RCC 7860 (cell line): ENCODE results near the gene HOOK2.

Source experiments
- DNase-seq: peaks from one replicate; pipeline ENCODE4 v3.0.0-alpha.2; 2015; ENCODE audit warnings: low spot score
- FAIRE-seq: peaks from 2 replicates; lab custom pipeline; 2012; peaks lifted over from hg19 to GRCh38; lab: Jason Lieb, UNC

HOOK2 gene

DNA sequence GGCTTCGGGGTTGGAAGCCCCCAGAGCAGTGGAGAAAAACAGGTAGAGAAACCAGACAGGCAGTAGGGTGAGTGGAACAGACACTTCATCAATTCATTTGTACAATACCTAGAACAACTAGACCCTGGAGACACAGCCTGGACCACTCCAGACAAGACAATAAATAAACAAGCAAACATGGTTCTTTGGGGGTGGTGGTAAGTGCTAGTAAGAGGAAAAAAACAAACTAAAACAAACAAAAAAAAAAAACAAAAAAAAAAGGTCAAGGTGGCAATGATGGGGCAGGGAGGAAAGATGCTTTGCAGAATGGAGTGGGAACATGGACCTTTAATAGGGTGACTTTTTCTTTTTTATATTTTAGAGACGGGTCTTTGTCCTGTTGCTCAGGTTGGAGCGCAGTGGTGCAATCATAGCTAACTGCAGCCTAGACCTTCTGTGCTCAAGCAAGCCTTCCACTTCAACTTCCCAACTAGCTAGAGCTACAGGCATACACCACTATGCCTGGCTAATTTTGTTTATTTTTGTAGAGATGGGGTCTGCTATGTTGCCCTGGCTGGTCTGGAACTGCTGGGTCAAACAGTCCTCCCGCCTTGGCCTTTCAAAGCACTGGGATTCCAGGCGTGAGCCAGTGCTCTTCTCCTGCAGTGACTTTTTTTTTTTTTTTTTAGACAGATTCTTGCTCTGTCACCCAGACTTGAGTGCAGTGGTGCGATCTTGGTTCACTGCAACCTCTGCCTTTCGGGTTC lies 19.0 kb upstream of the HOOK2 start:
- no peak for DNase-seq
- no peak for FAIRE-seq

- peak; percentile 93 for DNase-seq
- no peak for FAIRE-seq
These were observed 18.2 kb upstream of the HOOK2 start for GRCh38 chr19:12793290-12794195.

DNA sequence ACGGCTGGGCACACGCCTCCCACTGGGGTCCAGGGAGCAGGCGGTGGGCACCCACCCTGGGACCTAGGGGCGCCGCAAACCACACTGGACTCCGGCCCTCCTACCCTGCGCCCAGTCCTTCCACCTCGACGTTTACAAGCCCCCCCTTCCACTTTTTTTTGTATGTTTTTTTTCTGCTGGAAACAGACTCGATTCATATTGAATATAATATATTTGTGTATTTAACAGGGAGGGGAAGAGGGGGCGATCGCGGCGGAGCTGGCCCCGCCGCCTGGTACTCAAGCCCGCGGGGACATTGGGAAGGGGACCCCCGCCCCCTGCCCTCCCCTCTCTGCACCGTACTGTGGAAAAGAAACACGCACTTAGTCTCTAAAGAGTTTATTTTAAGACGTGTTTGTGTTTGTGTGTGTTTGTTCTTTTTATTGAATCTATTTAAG lies 17.5 kb upstream of the HOOK2 start:
- no peak for FAIRE-seq
- no peak for DNase-seq

DNA sequence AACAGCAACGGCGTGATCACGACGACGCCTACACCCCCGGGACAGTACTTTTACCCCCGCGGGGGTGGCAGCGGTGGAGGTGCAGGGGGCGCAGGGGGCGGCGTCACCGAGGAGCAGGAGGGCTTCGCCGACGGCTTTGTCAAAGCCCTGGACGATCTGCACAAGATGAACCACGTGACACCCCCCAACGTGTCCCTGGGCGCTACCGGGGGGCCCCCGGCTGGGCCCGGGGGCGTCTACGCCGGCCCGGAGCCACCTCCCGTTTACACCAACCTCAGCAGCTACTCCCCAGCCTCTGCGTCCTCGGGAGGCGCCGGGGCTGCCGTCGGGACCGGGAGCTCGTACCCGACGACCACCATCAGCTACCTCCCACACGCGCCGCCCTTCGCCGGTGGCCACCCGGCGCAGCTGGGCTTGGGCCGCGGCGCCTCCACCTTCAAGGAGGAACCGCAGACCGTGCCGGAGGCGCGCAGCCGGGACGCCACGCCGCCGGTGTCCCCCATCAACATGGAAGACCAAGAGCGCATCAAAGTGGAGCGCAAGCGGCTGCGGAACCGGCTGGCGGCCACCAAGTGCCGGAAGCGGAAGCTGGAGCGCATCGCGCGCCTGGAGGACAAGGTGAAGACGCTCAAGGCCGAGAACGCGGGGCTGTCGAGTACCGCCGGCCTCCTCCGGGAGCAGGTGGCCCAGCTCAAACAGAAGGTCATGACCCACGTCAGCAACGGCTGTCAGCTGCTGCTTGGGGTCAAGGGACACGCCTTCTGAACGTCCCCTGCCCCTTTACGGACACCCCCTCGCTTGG lies 16.9 kb upstream of the HOOK2 start:
- DNase-seq (peak; percentile 44), FAIRE-seq (no peak)

- DNase-seq (peak; percentile 90), FAIRE-seq (peak; percentile 57)
These were observed 16.1 kb upstream of the HOOK2 start, which contains the start of gene JUNB for GRCh38 chr19:12791345-12792050. TSS of gene JUNB (plus strand) at chr19:12791486. CDS start at chr19:12791772, 286 bp downstream.

- no peak for DNase-seq
- FAIRE-seq, result no peak
These were observed 15.4 kb upstream of the HOOK2 start for GRCh38 chr19:12790628-12791344.

DNA sequence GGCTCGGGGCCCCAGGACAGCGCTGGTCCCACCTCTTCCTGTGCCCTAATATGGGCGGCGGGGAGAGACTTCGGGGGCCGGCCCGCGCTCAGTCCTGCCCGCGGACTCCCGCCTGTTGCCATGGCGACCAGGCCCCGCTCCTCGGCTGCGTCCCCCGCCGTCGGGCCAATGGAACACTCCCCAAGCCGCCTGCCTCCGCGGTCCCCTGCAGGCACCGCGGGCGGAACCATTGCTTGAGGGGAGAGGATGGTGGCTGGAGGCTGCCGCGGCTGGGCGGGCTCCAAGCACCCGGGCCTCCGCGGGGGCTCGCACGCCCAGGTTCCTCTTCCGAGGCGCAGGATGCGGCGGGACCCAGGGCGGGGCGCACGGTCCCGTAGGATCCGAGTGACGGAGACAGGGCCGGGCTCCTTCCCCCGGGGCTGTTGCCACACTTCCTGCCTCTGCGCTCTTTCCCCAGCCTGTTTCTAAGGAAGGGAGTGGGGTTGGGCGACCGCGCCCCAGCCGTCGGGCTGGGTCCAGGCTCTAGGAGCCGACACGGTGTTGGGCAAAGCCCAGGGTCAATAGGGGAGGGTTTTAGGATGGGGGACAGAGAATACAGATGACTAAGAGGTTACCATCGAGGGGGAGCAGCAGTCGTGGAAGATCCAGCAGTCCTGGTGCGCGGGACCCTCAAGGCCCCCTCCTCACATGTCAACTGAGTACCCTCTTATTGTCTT lies 14.7 kb upstream of the HOOK2 start:
- FAIRE-seq (no peak), DNase-seq (peak; percentile 86)

GRCh38 chr19:12789098-12789903 lies 13.9 kb upstream of the HOOK2 start:
- no peak for DNase-seq
- no peak for FAIRE-seq

DNA sequence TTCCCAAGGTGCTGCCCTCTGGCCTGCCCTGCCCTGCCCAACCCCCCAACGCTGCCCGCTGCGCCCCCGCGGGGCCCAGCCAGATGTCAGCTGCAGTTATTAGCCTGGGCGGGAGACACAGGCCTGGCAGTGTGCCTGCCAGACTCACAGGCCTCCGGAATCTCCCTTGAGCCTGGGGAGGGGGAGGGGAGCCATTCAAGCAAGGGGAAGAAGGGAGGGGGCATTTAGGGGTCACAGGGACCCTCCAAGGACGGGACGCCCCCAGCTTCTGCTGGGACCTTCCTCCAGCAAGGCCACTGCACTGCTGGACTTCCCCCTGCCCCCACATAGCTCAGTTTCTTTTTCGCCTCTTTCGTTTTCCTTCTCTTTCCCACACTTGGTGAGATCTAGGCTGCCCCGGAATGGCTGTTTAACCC lies 13.3 kb upstream of the HOOK2 start:
- FAIRE-seq (no peak), DNase-seq (peak; percentile 72)

DNA sequence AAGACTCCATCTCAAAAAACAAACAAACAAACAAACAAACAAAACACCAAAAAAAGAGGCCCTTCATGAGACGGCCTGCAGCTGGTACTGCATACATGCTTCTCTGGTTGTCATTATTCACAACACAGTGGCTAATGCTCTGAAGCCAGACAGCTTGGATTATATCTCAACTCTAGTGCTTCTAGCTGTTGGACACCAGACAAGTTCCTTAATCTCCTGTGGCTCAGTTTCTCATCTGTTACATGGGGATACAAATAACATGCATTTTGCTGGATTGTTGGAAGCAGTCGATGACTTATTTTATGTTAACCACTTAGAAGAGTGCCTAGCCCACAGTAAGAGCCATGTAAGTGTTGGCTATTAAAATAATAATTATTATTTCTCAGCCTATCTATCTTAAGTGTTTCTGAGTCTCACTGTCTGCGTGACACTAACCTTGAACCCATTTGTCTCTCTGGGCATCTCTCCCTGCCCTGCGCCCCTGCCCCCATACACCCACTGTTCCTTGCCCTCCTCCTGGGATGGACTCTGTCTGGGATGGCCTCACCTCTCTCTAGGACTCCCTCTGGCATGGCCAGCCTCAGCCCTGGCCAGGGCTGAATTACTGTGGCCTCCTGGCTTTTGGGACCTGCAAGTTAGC lies 12.8 kb upstream of the HOOK2 start:
- DNase-seq, result no peak
- no peak for FAIRE-seq

DNA sequence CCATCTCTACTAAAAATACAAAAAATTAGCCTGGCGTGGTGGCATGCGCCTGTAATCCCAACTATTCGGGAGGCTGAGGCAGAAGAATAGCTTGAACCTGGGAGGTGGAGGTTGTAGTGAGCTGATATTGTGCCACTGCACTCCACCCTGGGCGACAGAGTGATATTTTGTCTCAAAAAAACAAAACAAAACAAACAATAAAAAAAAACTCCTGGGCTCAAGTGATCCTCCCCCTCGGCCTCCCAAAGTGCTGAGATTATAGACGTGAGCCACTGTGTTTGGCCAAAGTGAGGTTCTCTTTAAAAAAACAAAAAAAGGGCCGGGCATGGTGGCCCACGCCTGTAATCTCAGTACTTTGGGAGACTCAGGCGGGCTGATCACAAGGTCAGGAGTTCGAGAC lies 12.1 kb upstream of the HOOK2 start:
- no peak for DNase-seq
- FAIRE-seq, result no peak

DNA sequence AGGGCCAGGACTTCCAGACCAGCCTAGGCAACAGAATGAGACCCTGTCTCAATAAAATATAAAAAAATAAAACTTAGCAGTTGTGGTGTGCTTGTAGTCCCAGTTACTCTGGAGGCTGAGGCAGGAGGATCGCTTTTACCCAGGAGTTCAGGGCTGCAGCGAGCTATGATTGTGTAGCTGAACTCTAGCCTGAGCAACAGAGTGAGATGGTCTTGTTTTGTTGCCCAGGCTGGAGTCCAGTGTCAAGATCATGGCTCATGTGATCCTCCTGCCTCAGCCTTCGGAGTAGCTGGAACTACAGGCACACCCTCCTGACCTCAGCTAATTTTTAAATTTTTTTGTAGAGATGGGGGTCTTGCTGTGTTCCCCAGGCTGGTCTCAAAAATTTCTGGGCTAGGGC lies 11.6 kb upstream of the HOOK2 start:
- FAIRE-seq (no peak), DNase-seq (no peak)

DNA sequence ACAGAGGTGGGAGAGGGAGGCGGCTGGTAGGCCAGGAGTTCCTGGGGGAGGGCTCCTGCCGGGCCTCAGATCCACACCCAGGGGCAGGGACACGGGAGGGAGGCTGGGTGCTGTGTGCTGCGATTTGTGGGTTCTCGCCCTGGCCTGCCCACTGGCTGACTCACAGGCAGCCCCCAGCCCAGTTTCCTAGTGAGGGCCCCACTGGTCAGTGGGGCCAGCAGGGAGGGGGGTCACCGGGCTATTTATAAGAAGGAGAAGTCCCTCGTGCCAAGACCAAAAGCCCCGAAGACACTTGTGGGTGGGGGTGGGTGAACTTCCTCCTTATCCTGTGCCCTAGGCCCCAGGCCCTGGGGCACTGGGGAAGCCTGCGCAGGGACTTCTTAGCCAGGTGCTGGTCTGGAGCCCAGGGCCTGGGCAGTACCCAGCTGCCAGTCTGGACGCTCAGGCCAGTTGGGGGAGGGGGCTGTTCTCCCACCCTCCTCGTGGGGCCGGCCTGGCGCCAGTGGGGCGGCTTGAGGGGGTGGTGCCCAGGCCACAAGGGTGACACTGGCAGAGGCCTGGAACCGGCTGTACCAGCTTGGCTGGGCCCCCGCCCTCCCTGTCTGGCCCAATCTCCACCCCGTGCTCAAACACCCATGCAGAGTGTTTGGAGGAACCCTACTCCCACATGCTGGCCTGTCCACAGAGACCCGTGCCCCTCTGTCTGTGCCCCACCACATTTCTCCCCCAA lies 11.0 kb upstream of the HOOK2 start:
- FAIRE-seq (no peak), DNase-seq (no peak)

GRCh38 chr19:12785431-12786031 lies 10.2 kb upstream of the HOOK2 start:
- DNase-seq, result no peak
- no peak for FAIRE-seq

DNA sequence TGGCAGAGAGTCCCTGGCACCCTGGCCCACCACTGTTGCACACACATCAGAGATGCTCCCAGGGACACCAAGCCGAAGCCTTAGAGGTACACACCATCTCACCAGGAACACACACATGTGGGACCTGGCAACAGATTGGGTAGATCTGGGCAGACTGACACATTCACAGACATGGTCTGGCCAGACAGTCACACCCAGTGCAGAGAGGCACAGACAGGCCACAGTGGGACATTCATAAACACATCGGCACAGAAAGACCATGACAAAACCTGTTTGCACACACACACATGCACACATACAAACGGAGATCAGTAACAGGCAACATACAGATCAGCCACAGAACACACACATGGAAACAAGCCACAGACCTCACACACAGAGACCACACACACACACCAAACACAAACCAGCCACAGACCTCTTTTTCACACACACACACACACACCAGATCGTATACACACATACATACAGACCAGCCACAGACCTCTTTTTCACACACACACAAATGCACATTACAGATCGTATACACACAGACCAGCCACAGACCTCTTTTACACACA lies 9.6 kb upstream of the HOOK2 start:
- FAIRE-seq, result no peak

GRCh38 chr19:12784394-12784870 lies 9.1 kb upstream of the HOOK2 start:
- DNase-seq (no peak), FAIRE-seq (no peak)

More for the DNA sequence above, 9.6 kb upstream of the HOOK2 start:
- no peak for DNase-seq
